Keratinocyte (primary cell): ENCODE data around the gene SYNJ2BP. TPM values are rescaled to one million over a fixed set of nuclear protein-coding genes. Genes with fewer than 3 reads are reported as not detected.

Source experiments
- DNase-seq: peaks from one replicate; pipeline ENCODE4 v3.0.0-alpha.2; 2011; ENCODE audit warnings: low read depth, missing footprints, low spot score
- FAIRE-seq: peaks from 2 replicates; lab custom pipeline; 2011; peaks lifted over from hg19 to GRCh38; lab: Jason Lieb, UNC
- H2AFZ ChIP-seq: 2 replicates; pipeline ENCODE4 v1.6.0; 2012; ENCODE audit warnings: low read length, control low read depth, inconsistent platforms; ENCODE audit not compliant: control insufficient read depth
- H3K27ac ChIP-seq: 2 replicates; pipeline ENCODE4 v1.5.1; 2011; ENCODE audit warnings: low read length; ENCODE audit not compliant: control insufficient read depth, insufficient read depth
- H3K27me3 ChIP-seq: 3 replicates; pipeline ENCODE4 v1.6.0; 2011; ENCODE audit warnings: low read length; ENCODE audit not compliant: control insufficient read depth, insufficient read depth; ENCODE audit errors: extremely low read depth
- H3K36me3 ChIP-seq, 2 experiments: 2 replicates in 1 of 2; 3 replicates in 1 of 2; pipeline ENCODE4 v1.5.1; 2011; ENCODE audit warnings: low read length in 2 of 2, mild to moderate bottlenecking in 1 of 2; ENCODE audit not compliant: control insufficient read depth in 2 of 2, insufficient read depth in 2 of 2; ENCODE audit errors: extremely low read depth in 1 of 2
- H3K4me1 ChIP-seq: 3 replicates; pipeline ENCODE4 v1.5.1; 2011; ENCODE audit warnings: low read length; ENCODE audit not compliant: control insufficient read depth, insufficient read depth; ENCODE audit errors: extremely low read depth
- H3K4me2 ChIP-seq: 3 replicates; pipeline ENCODE4 v1.6.0; 2011; ENCODE audit warnings: low read depth, low read length; ENCODE audit not compliant: control insufficient read depth, insufficient read depth; ENCODE audit errors: extremely low read depth
- H3K4me3 ChIP-seq, 3 experiments: fragments of 200-600 bp in 1 of 3; sonication (generic) in 1 of 3; 2 replicates in 2 of 3; 3 replicates in 1 of 3; pipeline ENCODE4 v1.5.1; 2011 to 2016; ENCODE audit warnings: low read length in 3 of 3, mild to moderate bottlenecking in 3 of 3, control low read depth in 2 of 3, inconsistent platforms in 1 of 3, low read depth in 1 of 3, mixed read lengths in 1 of 3, mixed run types in 1 of 3, moderate library complexity in 1 of 3; ENCODE audit not compliant: control insufficient read depth in 2 of 3, insufficient read depth in 2 of 3; ENCODE audit errors: extremely low read depth in 1 of 3
- H3K79me2 ChIP-seq: 2 replicates; pipeline ENCODE4 v1.6.0; 2012; ENCODE audit warnings: low read length; ENCODE audit not compliant: control insufficient read depth, insufficient read depth
- H3K9ac ChIP-seq: 3 replicates; pipeline ENCODE4 v1.6.0; 2011; ENCODE audit warnings: low read length; ENCODE audit not compliant: control insufficient read depth, insufficient read depth; ENCODE audit errors: extremely low read depth
- H3K9me1 ChIP-seq: 3 replicates; pipeline ENCODE4 v1.6.0; 2011; ENCODE audit warnings: low read length; ENCODE audit not compliant: control insufficient read depth, insufficient read depth; ENCODE audit errors: extremely low read depth
- H3K9me3 ChIP-seq: 2 replicates; pipeline ENCODE4 v1.5.1; 2012; ENCODE audit warnings: low read depth, low read length; ENCODE audit not compliant: control insufficient read depth
- H4K20me1 ChIP-seq: 3 replicates; pipeline ENCODE4 v1.6.0; 2011; ENCODE audit warnings: low read length; ENCODE audit not compliant: control insufficient read depth, insufficient read depth; ENCODE audit errors: extremely low read depth
- CTCF ChIP-seq, 3 experiments: IDR thresholded peaks in 1 of 3; conservative IDR thresholded peaks in 1 of 3; optimal IDR thresholded peaks in 1 of 3; 2 replicates in 2 of 3; 3 replicates in 1 of 3; pipeline versions ENCODE3 to v1.5.1; 2011; ENCODE audit warnings: low read length in 3 of 3, mild to moderate bottlenecking in 3 of 3, moderate library complexity in 2 of 3, control low read depth in 1 of 3, inconsistent platforms in 1 of 3; ENCODE audit not compliant: insufficient read depth in 2 of 3; ENCODE audit errors: extremely low read depth in 1 of 3
- EZH2 ChIP-seq: IDR thresholded peaks from one replicate; pipeline ENCODE4 v1.6.1; 2012; ENCODE audit warnings: inconsistent platforms, mild to moderate bottlenecking, low read length, moderate library complexity
- dilution Hi-C: fragments of 300-500 bp; cut with MboI; formaldehyde crosslinking; loops from one replicate; pipeline ENCODE4 v1.7.0; 2020; ENCODE audit warnings: low sequenced_read_pairs; ENCODE audit not compliant: extremely low pct_ligation_motif_present
- polyA plus RNA-seq, 5 experiments: library from polyadenylated mRNA; depleted of rRNA in 3 of 5; stranded (reverse) in 3 of 5; stranded (forward) in 1 of 5; unstranded in 1 of 5; fragments of >200 nt; gene quantifications; 1 replicate in 1 of 5; 2 replicates in 3 of 5; 3 replicates in 1 of 5; pipeline versions ENCODE4 v1.2.1 to v1.2.3, GENCODE V29; 2011 to 2012; ENCODE audit warnings: missing spikeins in 2 of 5, low read depth in 1 of 5, low replicate concordance in 1 of 5

Gene SYNJ2BP
- polyA plus RNA-seq, 1 donor (not counting 4 experiments of a cell fraction or from before 2014, with no cell fraction given): 31.4 TPM

- Histone ChIP-seq H3K4me3 (no peak overlapping the region), H3K27ac (no peak overlapping the region), H3K9ac (no peak overlapping the region), H3K36me3 (no peaks in the 10 kb centered on the region), H3K79me2 (no peaks in the 10 kb centered on the region), H3K4me2 (no peak overlapping the region), H3K9me3 (peaks cover 3% of the 10 kb centered on the region), H3K9me1 (no peaks in the 10 kb centered on the region), H2AFZ (no peak overlapping the region), H3K27me3 (peaks cover 4% of the 10 kb centered on the region), H4K20me1 (no peaks in the 10 kb centered on the region), H3K4me1 (peaks cover 7% of the 10 kb centered on the region)
- no peak for TF ChIP-seq EZH2
- no peak for TF ChIP-seq CTCF (optimal IDR thresholded peaks at IDR 0.05 in 1 of 3, IDR thresholded peaks at IDR 0.05 in 1 of 3, conservative IDR thresholded peaks at IDR 0.05 in 1 of 3; ENCODE audit: extremely low read depth in 1 of 3, insufficient read depth in 2 of 3, low read length in 3 of 3)
- FAIRE-seq (no peak), DNase-seq (no peak)
- dilution Hi-C loops: no loop called here
Observed at GRCh38 chr14:70442750-70443149, 25.9 kb upstream of the SYNJ2BP start.

DNA sequence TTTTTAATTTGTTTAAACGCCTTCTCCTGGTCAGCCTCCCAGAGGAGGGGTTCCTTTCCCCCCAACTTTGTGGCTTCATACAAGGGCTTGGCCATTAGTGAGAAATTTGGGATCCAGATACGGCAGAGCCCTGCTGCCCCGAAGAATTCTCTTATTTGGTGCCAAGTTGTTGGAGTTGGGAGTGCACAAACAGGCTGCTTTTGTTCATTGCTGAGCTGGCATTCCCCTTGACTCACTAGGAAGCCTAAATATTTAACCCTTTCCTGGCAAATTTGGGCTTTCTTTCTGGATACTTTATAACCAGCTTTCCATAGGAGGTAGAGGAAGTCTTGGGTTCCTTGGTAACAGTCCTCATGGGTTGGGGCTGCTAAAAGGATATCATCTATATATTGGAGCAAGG is 24.8 kb upstream of the SYNJ2BP start:
- no peak for TF ChIP-seq CTCF (optimal IDR thresholded peaks at IDR 0.05 in 1 of 3, IDR thresholded peaks at IDR 0.05 in 1 of 3, conservative IDR thresholded peaks at IDR 0.05 in 1 of 3; ENCODE audit: extremely low read depth in 1 of 3, insufficient read depth in 2 of 3, low read length in 3 of 3)
- TF ChIP-seq EZH2: no peak
- DNase-seq: no peak
- no peaks in the 10 kb centered on the region for H3K79me2 ChIP-seq
- H3K36me3 ChIP-seq: no peaks in the 10 kb centered on the region
- H3K27ac ChIP-seq: no peak overlapping the region
- no peak overlapping the region for H2AFZ ChIP-seq
- no peaks in the 10 kb centered on the region for H4K20me1 ChIP-seq
- H3K9me1 ChIP-seq: no peaks in the 10 kb centered on the region
- dilution Hi-C loops: no loop called here
- no peak overlapping the region for H3K4me3 ChIP-seq
- H3K9me3 ChIP-seq: peaks cover 3% of the 10 kb centered on the region
- H3K27me3 ChIP-seq: peaks cover 4% of the 10 kb centered on the region
- no peak overlapping the region for H3K9ac ChIP-seq
- H3K4me2 ChIP-seq: no peak overlapping the region
- no peak for FAIRE-seq
- no peaks in the 10 kb centered on the region for H3K4me1 ChIP-seq
